ENCODE measurements around the gene GCGR.

The GCGR gene

GRCh38 chr17:81844327-81844851 lies 40.4 kb downstream of the GCGR start:
- intact Hi-C loops (cut with DNase I), result no loop called here
- DNase-seq, result no peak

GRCh38 chr17:81844887-81845286 lies 40.9 kb downstream of the GCGR start:
- no peak for DNase-seq
- intact Hi-C loops (cut with DNase I), result no loop called here

- DNase-seq, result no peak
- intact Hi-C loops (cut with DNase I), result no loop called here
Observed at GRCh38 chr17:81845361-81845760, 41.4 kb downstream of the GCGR start.

- no peak for DNase-seq
Observed at GRCh38 chr17:81845881-81846742, 42.2 kb downstream of the GCGR start.

DNA sequence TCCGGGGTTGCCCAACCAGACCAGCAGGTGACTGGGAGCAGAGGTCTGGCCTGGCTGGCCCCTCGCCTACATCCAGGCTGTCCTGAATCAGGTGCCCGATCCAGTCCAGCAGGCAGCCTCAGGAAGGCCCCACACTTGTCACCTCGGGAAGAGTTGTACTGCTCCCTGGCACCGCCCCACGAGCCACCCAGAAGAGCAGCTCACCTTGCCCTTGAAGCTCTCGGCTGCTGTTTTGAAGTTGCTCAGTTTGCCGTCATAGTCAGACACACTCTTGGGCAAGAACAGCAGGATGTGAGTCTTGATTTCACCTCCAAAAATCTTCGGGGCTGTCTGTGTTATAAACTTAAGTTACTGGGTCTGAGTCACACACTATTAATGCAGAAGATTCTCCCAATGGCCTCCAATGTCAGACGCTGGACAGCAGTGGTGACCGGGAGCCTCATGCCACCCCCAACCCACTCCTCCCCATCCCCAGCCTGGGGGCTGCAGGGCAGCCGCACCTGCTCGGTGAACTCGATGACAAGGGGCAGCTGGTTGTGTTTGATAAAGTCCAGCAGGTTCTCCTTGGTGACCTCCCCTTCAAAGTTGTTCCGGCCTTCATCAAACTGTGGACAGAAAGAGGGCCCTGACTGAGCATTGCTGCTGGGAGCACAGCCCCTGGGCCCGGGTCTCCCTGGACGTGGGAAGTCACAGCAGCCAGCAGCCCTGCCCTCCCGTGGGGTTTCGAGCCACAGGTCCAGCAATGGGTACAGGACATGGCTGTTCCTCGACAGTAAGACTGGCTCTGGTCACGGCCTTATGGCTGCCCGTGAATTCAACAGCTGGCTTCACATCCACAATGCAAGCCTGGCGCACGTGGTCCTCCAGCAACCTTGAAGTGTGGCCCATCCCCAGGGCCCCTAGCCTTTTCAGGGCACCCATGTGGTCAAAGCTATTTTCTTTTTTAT lies 43.1 kb downstream of the GCGR start:
- DNase-seq, result no peak

More at GRCh38 chr17:81845881-81846742, 42.2 kb downstream of the GCGR start:
- intact Hi-C loops (cut with DNase I), result no loop called here

GRCh38 chr17:81849457-81849856 lies 45.5 kb downstream of the GCGR start:
- intact Hi-C loops (cut with DNase I), result no loop called here
- no peak for DNase-seq

More for the DNA sequence above, 43.1 kb downstream of the GCGR start:
- intact Hi-C loops (cut with DNase I), result no loop called here

DNA sequence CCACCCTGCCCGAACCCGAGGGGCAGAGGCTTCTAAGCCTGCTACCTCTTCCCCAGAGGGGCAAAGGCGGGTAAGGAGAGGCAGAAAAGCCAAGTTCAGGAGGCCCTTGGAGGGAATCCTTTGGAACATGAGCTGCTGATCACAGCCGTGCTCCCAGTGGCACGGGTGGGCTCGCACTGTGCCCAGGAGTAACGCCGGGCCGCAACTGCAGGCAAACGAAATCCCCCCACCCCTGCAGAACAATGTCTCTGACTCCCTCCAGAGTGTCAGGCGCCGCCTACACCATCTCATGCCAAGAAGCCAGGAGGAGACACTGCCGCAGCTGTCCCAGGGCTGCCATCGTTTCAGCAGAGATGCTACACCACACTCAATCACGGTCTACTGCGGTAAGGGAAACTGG lies 47.5 kb downstream of the GCGR start:
- no peak for DNase-seq
- intact Hi-C loops (cut with DNase I), result no loop called here

DNA sequence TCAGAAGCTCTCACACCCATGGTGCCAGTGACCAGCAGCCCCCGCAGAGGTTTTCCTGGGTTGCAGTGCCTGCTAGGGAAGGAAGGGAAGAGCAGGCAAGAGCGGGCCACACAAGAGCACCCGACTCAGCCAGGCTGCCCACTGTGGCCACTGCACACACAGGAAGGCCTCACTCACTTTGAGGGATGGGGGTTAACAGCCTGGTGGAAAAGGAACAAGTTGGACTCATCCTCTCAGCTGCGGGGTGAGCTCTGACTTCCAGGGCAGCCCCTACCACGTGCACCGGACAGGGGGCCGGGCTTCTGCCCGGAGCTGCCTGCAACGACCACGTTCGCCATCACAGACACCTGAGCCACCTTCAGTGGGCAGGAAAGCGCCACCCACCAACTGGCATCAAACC lies 48.3 kb downstream of the GCGR start:
- intact Hi-C loops (cut with DNase I), result no loop called here
- no peak for DNase-seq

DNA sequence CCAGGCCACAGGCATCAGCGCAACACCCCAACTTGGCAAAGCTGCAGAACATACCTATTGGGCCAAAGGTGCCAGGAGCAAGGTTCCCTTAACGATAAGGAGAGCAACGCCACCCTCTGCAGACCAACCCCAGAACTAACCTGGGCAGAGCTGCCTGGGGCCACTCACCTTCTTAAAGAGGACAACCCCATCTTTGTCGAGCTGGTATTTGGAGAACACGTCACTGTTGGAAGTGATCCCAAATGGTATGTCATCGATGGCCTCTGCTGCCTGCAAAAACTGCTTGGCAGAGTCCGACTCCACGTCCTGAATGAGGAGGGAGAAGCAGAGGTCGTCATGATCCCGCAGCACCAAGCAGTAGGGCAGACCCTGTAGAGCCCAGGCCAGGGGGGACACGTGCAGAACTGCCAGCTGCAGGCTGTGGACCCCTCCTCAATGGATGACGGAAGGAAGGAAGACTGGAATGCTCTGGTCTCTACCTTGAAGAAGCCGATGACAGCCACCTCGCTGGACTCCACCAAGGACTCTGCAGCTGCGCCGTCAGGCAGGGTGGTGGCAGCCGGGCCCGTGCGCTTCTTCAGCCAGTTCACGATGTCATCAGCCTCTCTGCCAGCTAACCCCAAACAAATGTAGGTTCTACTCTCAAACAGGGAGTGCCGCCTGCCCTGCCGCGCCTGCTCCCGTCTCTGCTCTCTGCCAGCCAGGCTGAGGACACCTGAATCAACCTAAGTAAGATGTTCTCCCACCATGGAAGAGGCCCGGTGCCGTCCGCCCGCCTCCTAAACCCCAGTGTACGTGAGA lies 51.2 kb downstream of the GCGR start:
- intact Hi-C loops (cut with DNase I), result no loop called here
- no peak for DNase-seq

DNA sequence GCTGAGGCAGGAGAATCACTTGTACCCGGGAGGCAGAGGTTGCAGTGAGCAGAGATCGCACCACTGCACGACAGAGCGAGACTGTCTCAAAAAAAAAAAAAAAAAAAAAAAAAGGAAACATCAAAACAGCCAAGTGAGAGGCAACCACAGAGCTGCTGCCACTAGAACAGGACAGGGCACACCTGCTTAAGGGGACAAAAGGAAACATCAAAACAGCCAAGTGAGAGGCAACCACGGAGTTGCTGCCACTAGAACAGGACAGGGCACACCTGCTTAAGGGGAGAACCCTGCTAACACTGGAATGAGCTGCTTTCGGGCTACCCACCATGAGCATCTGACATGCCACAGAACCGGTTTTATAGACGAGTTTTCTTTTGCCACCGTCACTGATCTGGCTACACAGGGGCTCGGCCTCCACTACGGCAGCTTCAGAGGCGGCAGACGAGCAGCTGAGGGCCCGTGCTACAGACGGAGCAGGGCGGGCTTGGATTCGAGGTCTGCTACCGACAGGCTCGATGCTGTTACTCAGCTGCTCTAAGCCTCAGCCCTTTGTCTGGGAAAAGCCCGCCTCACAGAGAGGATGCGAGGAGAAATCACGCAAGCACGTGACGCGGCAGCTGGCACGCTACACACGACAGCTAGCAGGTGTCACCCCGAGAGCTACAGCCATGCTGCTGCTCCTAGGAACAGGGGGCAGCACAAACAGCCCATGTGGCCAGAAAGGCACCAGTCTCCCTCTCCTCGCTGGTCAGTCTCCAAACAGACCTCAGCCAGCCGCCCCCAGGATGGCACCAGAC lies 54.4 kb downstream of the GCGR start:
- intact Hi-C loops (cut with DNase I), result loop anchor here (2.0 kb wide), 1 partner anchor 22 kb away; no protein-coding TSS in a partner anchor
- DNase-seq, result no peak

DNA sequence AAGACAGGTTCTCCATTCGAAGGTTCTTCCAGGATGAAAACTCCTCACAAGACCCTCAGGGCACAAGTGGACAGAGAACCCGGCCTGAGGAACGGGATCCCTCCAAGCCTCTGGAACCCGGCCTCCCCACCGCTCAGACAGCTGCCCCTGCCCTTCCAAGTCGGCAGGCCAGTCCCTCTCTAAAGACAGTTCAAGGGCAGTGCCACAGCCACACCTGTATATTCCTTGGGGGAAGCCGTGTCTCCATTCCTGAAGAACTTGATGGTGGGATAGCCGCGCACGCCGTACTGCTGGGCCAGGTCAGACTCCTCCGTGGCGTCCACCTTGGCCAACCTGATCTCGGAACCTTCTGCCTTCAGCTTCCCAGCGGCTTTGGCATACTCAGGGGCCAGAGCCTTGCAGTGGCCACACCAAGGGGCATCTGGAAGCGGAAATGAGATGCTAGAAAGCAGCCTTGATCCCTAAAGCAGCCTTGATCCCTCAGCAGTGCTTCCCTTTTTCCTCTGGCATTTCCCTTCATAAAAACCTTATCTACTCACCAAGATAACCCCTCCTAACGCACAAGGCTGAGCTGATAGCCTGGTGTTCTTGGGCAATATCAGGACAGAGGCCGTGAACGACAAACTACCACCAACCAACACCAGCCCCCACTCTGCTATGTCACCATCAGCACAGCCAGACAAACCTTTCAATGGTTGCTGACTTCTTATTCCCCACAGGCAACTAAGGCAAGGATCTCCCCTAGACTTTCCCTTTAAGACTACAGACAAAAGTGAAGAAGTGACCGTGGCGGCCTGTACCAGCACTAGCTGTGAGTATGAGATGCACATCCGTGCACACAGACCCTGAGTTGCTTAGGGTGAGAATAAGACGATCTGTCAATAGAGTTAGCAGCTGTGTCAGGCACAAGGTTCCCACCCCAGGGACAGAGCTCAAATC lies 55.3 kb downstream of the GCGR start:
- DNase-seq, result no peak
- intact Hi-C loops (cut with DNase I), result loop anchor here (2.0 kb wide), 1 partner anchor 22 kb away; no protein-coding TSS in a partner anchor

DNA sequence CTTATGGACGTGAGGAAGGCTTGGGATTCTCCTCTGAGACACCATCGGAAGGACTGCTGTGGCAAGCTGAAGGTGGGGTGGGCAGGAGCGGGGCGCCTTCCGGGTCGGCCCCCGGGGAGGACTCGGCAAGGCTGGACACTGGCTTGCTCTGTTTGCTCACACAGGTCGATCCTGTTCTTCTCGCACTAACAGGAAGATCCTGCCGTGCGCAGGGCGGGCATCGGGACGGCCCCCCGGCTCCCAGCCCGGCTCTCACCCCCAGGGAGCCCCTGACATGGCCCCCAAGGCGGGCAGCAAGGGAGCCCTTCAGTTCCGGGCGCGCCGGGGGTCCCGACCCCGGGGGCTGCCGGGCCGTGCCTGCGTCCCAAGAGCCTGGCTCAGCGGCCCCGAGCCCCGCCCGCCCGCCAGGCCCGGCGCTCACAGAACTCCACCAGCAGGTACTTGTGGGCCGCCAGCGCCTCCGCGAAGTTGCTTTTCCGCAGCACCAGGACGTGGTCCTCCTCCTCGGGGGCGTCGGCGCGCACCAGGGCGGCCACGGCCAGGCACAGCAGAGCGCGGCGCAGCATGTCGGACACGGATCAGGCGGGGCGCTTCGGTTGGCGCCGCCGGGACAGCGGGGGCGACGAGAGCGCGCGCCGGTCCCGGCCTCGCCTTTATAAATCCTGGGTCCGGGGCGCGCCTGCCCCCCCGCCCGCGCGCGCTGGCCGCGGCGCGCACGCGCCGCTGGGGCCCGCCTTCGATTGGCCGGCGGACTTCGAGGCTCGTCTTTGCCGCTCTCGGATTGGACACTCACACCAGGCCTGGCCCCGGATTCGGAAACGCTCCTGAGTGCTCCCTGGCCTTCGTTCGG lies 56.2 kb downstream of the GCGR start, which contains the start of gene P4HB:
TSS of gene P4HB (minus strand) at position 630 of the 850 bp plus-strand sequence. CDS start at position 566, 64 bp downstream.
- peak in 1 of 42 donors; percentile 14 for DNase-seq
- intact Hi-C loops (cut with DNase I), result loop anchor here (2.0 kb wide), 1 partner anchor 23 kb away; no protein-coding TSS in a partner anchor

DNA sequence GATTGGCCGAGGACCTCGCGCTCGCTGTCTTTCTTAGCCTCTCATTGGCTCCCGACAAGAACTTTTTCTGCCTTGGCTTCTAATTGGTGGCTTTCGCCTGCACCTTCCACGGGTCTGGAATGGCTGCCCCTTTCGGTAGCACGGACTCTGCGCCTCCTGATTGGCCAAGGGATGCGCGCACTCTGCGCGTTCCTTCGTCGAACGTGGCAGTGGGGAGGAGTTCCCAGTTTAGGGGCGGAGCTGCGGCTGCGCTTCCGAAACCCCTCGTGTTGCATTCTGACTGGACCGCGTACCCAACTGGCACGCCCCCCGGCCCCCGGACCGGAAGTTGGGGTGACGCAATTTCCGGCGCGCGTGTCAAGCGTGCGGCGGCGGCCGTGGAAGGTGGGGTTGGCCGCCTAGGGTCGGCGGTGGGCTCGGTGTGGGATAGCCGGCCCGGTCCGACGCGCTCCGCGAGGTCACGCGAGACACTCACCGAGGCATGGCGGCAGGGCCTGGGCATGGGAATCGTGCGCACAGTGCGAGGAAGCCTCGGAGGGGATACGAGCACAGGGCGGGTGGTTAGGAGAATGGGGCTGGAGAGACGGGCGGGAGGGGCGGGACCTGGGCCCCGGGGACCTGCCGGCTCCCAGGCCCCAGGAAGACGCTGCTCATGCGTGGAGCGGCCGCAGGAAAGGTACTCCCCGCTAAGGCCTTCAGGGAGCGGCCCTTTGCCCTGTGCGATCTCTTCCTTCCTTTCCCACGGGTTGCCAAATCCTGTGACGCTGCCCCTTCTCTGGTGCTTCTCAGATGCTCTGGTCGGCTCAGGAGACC lies 57.0 kb downstream of the GCGR start:
- intact Hi-C loops (cut with DNase I), result no loop called here
- peak; percentile 97 to 100 (median 100) for DNase-seq

- intact Hi-C loops (cut with DNase I), result no loop called here
- no peak for DNase-seq
Observed at GRCh38 chr17:81863123-81863675, 59.2 kb downstream of the GCGR start.

Data from head of caudate nucleus (tissue), 42 donors.